NCI-H524 (cell line): Measurements from ENCODE around the gene MAN1C1.

ENCODE experiments used
- DNase-seq, 2 experiments: peaks; one replicate each; lab custom pipeline; 2025; lab: John Stamatoyannopoulos, UW

MAN1C1 gene

GRCh38 chr1:25803368-25803767 lies 186.8 kb downstream of the MAN1C1 start:
- no peak for DNase-seq

DNA sequence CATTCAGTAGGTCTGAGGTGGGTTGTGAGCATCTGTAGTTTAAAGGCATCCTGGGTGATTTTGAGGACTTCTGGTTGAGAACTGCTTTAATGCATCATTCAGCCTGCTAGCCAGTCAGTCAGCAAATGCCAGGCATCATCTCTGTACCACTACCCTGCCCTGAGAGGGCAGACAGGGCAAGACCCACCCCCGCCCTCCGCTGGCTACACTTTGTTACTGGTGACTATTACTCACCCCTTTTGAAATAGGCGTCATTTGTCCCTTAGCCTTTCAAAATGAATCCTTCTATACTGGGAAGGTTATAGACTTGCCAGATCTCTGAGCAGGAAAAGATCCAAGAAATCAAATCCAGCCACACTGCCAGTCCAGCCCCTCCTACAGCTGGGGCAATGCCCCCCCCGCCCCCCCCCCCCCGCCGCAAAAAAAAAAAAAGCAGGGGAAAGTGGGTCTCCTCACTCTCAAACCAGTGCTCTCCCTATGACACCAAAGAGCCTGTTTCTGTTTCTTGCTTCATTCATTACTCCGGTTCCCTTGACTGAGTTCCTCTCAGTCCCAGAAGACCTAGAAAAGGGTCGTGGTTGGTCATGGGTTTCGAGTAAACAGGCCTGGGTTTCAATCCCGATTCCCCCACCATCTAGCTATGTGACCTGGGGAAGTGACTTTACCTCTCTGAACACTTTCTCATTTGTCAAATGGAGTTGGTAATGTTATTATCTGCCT lies 187.8 kb downstream of the MAN1C1 start:
- no peak for DNase-seq

DNA sequence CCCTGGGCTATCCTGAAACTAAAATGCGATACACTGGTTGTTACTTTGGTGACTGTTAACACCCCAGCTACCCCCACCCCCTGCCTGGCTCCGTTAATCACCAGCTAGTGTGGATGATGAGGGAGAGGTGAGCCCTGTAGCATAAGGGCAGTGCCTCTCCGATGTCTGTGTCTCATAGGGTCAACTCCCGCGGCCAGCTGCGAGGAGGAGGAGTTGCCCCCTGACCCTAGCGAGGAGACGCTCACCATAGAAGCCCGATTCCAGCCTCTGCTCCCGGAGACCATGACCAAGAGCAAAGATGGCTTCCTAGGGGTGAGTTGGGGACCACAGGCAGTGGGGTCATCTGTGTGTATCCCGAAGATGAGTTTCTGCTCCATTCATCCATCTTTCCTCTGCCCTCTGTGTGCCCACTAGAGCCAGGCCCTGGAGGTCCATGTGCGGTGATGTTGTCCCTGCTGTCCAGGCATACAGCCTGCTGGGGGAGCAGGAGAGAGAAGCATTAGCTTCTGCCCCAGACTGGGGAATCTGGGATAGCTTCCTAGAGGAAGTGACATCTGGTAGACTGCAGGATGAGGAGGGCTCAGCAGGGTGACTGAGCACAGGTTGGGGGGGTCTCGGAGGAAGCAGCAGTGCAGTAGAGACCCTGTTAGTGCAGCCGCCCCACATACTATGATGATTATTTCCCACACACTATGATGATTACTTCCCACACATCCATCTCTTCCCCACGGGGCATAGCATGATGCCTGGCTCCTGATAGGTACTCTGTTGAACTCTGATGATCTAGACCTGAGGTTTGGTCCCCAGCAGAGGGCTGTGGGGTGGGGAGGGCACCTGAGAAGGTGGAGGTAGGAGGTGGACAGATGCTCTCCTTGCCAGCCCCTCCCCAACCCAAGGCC lies 188.6 kb downstream of the MAN1C1 start:
- no peak for DNase-seq

DNA sequence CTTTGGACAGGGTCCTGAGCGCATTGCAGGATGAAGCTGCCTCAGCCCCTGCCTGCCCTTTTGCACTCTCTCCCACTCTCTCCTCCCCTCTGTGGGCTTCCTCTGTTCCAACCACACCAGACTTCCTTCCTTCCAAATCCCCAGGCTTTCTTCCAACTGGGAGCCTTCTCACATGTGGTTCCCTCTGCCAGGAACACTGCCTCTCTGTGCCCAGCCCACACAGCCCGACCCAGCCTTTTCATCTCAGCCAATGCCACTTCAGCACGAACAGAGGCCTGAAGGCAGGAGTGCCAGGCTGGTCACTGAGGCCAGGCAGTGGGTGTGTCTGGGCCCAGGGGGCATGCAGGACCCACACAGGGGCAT lies 189.3 kb downstream of the MAN1C1 start:
- no peak for DNase-seq

DNA sequence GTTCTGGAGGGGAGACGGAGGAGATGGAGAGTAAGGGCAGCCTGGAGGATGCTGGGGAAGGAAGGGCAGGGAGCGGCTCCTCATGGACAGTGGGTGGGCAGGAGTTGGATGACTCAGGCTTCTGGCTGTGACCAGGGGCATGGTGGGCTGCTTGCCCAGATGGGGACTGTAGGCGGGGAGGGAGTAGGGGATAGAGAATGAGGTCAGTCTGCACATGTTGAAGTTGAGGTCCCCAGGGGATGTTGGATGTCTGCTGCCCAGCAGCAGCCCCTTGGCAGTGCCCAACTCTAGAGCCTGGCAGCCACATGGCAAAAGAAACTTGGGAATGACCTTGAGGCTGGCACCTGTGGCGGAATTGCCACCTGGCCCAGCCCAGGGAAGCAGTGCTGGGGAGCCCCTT lies 189.8 kb downstream of the MAN1C1 start:
- no peak for DNase-seq

GRCh38 chr1:25807480-25808390 lies 191.1 kb downstream of the MAN1C1 start:
- DNase-seq = no peak

DNA sequence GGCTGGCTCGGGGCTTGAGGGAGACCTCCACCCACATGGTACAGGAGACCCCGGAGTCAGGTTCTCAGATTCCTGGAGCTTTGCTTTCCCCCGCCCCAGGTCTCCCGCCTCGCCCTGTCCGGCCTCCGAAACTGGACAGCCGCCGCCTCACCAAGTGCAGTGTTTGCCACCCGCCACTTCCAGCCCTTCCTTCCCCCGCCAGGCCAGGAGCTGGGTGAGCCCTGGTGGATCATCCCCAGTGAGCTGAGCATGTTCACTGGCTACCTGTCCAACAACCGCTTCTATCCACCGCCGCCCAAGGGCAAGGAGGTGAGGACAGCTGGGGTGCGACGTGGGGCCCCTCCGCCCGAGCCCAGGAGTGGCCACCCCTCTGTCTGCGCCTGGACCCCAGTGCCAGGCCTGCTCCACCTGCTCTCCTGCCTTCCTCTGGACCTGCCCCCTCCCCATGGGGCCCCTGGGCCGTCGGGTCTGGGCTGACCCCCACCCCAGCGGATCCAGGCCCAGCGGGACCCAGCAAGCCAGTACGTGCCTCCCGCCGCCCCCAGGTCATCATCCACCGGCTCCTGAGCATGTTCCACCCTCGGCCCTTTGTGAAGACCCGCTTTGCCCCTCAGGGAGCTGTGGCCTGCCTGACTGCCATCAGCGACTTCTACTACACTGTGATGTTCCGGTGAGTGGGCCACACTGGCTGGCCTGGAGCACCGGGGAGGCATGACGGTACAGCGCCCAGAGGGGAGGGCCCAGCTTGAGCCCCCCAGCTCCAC lies 192.1 kb downstream of the MAN1C1 start:
- DNase-seq = no peak

DNA sequence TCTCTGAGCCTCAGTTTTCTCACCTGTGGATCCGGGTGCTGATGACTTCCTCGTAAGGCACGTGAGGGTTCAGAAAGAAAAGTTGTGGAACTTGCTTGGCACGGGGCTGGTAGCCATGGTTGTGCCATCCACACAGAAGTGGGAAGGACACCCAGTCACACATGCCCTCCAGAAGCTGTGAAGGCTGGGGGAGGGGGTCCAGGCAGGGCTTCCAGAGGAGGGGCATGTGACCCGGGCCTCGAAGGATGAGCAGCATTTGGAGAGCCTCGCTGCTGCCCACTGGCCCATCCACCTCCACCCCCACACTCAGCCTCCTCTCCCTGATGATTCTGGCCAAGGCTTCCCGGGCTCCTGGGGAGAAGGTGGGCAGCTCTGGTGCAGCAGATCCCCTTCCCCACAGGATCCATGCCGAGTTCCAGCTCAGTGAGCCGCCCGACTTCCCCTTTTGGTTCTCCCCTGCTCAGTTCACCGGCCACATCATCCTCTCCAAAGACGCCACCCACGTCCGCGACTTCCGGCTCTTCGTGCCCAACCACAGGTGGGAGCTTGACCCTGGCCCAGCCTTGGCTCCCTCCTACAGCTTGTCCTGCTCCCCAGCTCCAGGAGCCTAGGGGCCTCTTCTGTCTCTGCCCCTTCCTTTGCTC lies 192.8 kb downstream of the MAN1C1 start:
- DNase-seq = no peak

DNA sequence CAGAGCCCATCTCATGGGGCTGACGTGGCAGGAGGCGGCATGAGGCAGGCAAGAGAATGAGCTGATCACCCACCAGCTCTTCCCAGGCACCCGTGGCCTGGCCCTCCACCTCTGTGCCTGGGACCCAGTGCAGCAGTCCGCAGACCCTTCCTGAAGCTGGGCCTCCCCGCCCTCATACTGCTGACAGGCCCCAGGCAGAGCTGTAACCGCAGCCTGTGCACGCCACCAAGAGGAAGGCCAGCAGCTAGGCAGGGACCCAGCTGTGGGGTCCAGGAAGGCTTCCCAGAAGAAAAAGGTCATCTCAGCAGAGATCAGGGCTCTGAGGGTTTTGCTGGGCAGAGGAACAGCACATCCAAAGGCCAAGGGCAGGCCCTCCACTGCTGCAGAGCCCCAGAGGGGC lies 193.3 kb downstream of the MAN1C1 start:
- no peak for DNase-seq

DNA sequence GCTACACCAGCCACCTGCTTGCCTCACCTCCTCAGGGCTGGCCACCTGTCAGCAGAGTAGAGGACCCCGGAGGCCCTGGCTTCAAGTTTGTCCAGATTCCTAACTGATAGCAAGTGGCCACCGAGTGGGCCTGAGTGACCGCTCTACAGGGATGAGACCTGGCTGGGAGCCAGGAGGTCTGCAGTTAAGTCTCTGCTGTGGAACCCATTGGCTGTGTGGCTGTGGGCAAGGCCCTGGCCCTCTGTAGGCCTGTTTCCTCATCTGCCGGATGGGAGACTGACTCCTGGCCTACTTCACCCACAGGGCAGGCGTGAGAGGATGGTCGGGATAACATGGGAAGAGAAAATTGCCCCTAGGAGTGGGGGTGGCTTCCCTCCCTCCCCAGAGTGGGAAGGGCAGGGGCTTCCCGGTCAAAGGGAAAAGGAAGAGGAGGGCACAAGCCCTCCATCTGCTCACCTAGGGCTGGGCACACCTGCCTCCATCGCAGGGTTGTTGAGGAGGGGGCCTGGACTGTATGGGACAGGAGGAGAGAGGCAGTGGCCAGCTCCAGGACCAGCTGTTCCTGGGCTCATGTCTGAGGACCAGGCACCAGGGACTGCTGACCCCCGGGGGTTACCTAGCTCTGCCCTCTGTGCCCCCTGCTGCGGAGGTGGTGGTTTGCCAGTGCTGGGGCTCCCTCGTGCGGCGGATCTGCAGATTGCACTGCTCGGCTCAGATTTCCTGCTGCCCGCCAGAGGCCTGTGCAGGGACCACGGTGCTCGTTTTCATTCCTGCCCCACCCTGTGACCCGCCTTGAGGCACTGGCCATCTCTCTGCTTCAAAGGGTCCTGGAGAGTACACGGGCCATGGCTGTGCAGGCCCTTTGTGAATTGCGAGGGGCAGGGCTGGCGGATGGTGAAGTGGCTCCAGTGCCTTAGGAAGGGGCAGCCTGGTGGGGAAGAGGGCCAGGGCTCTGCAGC lies 194.0 kb downstream of the MAN1C1 start:
- DNase-seq = peak in 1 of 2 experiments; percentile 51

DNA sequence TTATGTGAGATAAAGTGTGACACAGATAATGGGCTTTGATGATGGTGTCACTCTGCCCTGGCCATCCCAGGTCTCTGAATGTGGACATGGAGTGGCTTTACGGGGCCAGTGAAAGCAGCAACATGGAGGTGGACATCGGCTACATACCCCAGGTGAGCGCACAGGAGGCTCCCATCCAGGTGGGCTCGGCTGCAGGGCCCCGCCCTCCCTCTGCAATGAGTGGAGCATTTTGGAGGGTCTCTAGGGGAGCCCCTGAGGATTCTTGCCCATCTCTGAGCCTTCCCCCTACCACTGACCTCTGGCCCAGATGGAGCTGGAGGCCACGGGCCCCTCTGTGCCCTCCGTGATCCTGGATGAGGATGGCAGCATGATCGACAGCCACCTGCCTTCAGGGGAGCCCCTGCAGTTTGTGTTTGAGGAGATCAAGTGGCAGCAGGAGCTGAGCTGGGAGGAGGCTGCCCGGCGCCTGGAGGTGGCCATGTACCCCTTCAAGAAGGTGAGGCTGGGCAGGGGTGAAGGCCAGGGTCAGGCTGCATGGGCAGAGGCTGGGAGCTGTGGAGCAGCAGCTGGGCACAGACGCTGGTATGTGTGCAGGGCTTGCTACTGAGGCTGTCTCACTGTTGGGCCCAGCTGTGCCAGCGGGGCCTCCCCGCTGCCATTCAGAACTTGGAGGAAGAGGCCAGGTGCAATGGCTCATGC lies 194.9 kb downstream of the MAN1C1 start:
- no peak for DNase-seq

GRCh38 chr1:25813071-25813733 lies 196.6 kb downstream of the MAN1C1 start:
- no peak for DNase-seq

DNA sequence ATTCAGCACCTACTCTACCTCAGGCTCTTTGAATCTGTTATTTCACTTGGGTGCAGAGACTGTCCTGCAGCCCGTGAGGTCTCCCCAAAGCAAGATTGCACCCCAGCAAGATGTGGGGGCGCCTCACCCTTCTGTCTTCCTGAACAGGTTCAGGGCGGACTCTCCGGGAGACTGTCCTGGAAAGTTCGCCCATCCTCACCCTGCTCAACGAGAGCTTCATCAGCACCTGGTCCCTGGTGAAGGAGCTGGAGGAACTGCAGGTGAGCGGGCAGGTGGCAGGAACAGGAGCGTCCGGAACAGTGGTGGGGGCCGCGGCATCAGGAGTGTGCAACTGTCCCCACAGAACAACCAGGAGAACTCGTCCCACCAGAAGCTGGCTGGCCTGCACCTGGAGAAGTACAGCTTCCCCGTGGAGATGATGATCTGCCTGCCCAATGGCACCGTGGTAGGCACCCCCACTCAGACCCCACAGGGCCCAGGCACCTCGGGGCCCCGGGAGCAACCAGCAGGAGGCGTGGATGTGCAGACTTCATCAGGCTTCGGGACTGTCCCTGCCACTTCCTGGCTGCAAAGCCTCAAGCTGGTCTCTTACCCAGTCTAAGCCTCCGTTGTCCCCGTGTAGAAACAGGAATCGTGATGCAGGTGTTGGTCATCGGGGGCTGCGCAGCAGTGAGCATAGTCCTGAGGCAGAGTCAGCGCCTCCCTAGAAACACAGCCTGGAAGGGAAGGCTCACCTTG lies 197.3 kb downstream of the MAN1C1 start:
- no peak for DNase-seq

GRCh38 chr1:25814549-25815087 lies 198.0 kb downstream of the MAN1C1 start:
- DNase-seq = no peak

DNA sequence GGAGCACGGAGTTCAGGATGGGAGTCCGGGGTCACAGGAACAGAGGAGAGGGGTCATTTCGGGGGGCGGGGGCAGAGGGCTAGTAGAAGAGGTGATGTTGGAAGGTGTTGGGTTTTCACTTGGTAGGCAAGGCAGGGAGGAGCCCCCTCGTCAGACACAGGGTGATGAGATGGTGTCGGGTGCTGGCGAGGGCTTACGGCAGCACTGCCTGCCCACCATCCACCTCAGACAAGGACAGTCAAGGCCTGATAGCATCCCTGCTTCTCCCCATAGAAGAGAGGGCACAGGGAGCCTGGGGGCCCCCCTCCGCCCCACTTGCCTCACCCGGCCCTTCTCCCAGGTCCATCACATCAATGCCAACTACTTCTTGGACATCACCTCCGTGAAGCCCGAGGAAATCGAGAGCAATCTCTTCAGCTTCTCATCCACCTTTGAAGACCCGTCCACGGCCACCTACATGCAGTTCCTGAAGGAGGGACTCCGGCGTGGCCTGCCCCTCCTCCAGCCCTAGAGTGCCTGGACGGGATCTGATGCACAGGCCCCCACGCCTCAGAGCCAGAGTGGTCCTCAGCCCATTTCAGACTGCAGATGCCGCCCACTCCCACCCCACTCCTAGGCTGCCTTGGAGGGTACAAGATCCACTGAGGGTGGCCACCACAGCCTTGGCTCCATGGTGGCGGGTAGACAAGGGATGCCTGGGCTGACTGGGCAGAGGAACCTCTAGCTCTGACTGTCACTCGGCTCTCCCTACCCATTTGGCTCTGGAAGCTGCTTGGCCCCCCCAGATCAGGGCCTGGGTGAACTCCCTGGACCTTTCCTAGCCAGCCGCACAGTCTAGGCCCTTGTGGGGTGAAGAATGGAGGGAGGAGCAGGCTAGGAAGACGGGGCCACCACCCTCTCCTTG lies 198.9 kb downstream of the MAN1C1 start:
- DNase-seq = no peak

DNA sequence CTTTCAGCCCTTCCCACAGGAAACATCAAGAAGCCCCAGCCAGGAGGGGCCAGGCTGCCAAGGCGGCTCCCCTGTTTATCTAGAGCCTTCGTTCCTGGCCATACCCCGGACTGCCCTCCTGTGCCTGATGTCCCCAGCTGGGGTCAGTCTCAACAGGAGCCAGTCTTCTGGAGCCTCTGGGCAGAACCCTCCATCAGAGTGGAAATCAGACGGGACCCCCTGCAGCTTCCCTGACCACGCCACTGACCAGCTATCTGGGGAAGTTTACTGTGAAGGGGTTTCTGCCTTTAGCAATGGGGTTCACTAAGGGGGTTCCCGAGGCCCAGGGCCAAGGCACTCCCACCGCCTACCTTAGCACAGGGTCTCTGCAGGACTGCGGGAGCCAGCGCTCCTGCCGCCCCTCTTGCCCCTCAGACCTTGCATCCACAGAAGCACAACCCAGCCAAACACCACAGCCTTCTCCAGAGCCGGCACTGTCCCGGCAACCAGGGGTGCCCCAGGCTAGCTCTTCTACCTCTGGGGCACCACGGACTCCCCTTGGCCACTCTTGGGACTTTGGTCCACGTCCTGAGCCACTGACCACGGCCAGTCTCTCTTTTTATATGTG lies 199.6 kb downstream of the MAN1C1 start:
- no peak for DNase-seq
